BLaER1 treated with 17β-estradiol and CSF1 and Interleukin-3, amounts not matched to agents 10 nM and 100 nM (cell line): Measurements from ENCODE around the gene SMOC1.

ENCODE experiments used
- H3K27ac ChIP-seq, 11 experiments: shearing (Covaris generic); formaldehyde crosslinking; 2 replicates each; pipeline ENCODE4 v1.8.1; 2022
- H3K27me3 ChIP-seq, 11 experiments: shearing (Covaris generic); formaldehyde crosslinking; 2 replicates each; pipeline ENCODE4 v1.8.1; 2022
- H3K36me3 ChIP-seq, 11 experiments: shearing (Covaris generic); formaldehyde crosslinking; 2 replicates each; pipeline ENCODE4 v1.8.1; 2022
- H3K4me1 ChIP-seq, 10 experiments: shearing (Covaris generic); formaldehyde crosslinking; 2 replicates each; pipeline ENCODE4 v1.8.1; 2022
- H3K4me2 ChIP-seq, 11 experiments: shearing (Covaris generic); formaldehyde crosslinking; 2 replicates each; pipeline ENCODE4 v1.8.1; 2022
- H3K4me3 ChIP-seq, 10 experiments: shearing (Covaris generic); formaldehyde crosslinking; 2 replicates each; pipeline ENCODE4 v1.8.1; 2022
- H3K9ac ChIP-seq, 11 experiments: shearing (Covaris generic); formaldehyde crosslinking; 2 replicates each; pipeline ENCODE4 v1.8.1; 2022
- H3K9me3 ChIP-seq, 11 experiments: shearing (Covaris generic); formaldehyde crosslinking; replicated peaks in 1 of 11; 2 replicates each; pipeline ENCODE4 v1.8.1; 2022
- H4K20me1 ChIP-seq, 11 experiments: shearing (Covaris generic); formaldehyde crosslinking; 2 replicates each; pipeline ENCODE4 v1.8.1; 2022
- Cebpa-rat ChIP-seq, 11 experiments: shearing (Covaris generic); IDR thresholded peaks; 2 replicates each; pipeline ENCODE4 v1.8.1; 2022

The SMOC1 gene

DNA sequence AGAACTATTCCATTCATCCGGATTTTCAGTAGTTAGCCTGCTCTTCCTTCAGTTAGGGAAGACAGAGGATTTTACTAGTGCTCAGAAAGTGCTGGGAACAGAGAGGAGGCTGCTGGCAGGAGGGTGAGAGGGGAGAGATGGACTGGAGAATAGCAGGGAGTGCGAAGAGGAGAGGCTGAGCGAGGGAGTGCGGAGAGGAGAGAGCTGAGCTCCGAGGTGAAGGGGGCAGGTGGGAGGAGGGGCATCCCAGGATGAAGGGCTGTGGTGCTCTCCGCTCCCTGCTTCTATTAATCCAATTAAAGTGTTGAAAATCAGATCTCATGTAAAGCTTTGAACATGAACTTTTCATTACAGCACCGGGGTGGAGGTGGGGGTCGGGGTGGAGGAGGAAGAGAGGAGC is 20.4 kb upstream of the SMOC1 start:
- H3K9ac ChIP-seq, result no peak overlapping the region
- no peak overlapping the region for H3K27ac ChIP-seq
- no peak overlapping the region for H3K4me3 ChIP-seq
- H3K36me3 ChIP-seq, result no peaks in the 10 kb centered on the region
- peaks cover 0 to 17% (median 2%) of the 10 kb centered on the region in 11 experiments; a peak in 10 of 22 replicates for H3K9me3 ChIP-seq
- no peaks in the 10 kb centered on the region for H3K27me3 ChIP-seq
- H3K4me1 ChIP-seq, result peaks cover 0 to 7% (median 2%) of the 10 kb centered on the region in 10 experiments; a peak in 11 of 20 replicates
- H4K20me1 ChIP-seq, result no peaks in the 10 kb centered on the region
- no peak overlapping the region for H3K4me2 ChIP-seq
- TF ChIP-seq Cebpa-rat (IDR thresholded peaks at IDR 0.05), result no peak

DNA sequence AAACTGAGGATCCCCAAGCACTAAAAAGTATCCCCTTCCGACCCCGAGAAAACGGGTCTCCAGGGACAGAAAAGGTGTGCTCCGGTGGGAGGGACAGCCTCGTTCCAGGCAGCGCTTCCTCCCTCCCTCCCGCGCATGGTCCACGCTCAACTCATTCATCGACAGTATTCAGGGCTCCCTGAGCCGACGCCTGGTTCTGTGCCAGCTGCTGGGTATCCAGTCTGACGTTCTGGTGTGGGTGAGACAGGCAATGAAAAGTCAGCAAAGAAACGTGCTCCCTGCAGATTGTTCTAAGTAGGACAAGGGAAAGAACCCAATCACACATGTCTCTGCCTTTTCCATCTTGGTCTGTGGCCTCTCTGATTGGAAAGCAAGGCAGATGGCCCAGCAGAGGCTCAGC is 19.6 kb upstream of the SMOC1 start:
- Histone ChIP-seq H3K27me3 (no peaks in the 10 kb centered on the region), H3K4me2 (no peak overlapping the region), H3K4me3 (no peak overlapping the region), H3K36me3 (no peaks in the 10 kb centered on the region), H3K9ac (no peak overlapping the region), H3K9me3 (peaks cover 2 to 15% (median 6%) of the 10 kb centered on the region in 11 experiments; a peak in 20 of 22 replicates), H3K27ac (no peak overlapping the region), H4K20me1 (no peaks in the 10 kb centered on the region), H3K4me1 (no peaks in the 10 kb centered on the region; a peak in 1 of 20 replicates)
- no peak for TF ChIP-seq Cebpa-rat (IDR thresholded peaks at IDR 0.05)

DNA sequence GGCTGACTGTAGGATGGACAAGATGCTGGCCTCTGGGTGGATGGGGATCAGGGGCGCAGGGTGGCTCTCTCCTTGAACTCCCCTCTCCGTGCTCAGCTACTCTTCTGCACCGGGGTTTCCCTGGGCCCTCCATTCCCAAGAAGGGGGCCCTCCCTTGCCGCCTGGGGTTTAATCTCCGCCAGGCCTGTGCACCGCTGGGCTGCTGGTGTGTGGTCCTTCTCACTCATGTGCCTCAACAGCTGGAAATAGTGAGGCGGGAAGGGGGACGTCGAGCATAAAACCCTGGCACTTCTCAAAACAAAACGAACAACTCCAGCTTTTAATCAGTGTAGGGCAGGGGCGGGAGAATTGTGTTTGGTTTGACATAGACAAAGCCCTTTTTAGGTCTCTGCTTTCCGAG is 19.0 kb upstream of the SMOC1 start:
- Histone ChIP-seq H4K20me1 (no peaks in the 10 kb centered on the region), H3K27ac (no peak overlapping the region), H3K9ac (no peak overlapping the region), H3K36me3 (no peaks in the 10 kb centered on the region), H3K27me3 (no peaks in the 10 kb centered on the region), H3K4me1 (no peaks in the 10 kb centered on the region; a peak in 1 of 20 replicates), H3K4me3 (no peak overlapping the region), H3K9me3 (peaks cover 8 to 16% (median 12%) of the 10 kb centered on the region in 11 experiments; a peak in 21 of 22 replicates), H3K4me2 (no peak overlapping the region)
- TF ChIP-seq Cebpa-rat (IDR thresholded peaks at IDR 0.05), result no peak

DNA sequence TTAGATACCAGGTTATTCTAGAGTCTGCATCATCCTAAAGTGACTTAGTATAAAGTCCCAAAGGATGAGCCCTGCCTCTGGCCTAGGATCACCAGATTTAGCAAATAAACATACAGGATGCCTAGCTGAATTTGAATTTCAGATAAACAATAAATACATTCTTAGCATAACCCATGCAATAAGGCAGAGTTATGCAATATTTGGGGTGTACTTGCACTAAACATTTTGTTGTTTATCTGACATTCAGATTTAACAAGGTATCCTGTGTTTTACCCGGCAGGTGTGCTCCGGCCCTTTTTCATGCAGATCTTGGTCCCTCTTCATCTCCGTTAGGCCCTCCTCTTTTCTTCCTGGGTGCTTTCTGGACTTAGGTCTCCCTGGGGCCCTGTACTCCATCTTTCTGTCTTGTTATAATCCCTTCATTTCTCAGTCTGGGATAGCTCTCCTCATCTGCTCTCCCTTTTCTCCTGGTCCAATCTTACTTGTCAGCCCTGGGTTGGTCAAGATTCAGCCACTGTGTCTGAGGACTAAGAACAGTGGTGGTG is 18.1 kb upstream of the SMOC1 start:
- Histone ChIP-seq H3K4me2 (no peak overlapping the region), H4K20me1 (no peaks in the 10 kb centered on the region), H3K9me3 (peaks cover 13 to 21% (median 19%) of the 10 kb centered on the region in 11 experiments; a peak in 21 of 22 replicates), H3K4me1 (no peaks in the 10 kb centered on the region), H3K27ac (no peak overlapping the region), H3K27me3 (no peaks in the 10 kb centered on the region), H3K4me3 (no peak overlapping the region), H3K9ac (no peak overlapping the region), H3K36me3 (no peaks in the 10 kb centered on the region)
- no peak for TF ChIP-seq Cebpa-rat (IDR thresholded peaks at IDR 0.05)

DNA sequence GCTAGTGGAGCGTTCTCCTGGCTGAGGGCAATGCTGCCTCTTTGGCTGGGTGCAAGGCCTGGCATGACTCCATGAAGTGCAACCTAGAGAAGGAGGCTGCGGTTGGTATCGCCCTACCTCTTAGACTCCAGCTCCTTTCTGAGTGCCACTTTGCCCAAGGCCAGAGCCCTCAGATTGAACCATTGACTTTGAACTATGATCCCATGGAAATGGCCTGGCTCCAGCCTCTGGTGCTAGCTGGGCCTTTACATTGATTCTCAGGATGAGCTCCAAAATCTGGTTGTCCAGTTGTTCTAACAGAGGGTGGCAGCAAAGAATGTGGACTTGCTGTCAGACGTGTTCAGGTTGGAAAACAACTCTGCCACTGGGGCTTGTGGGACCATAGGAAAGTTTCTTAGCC is 16.1 kb upstream of the SMOC1 start:
- TF ChIP-seq Cebpa-rat (IDR thresholded peaks at IDR 0.05), result no peak
- no peaks in the 10 kb centered on the region for H4K20me1 ChIP-seq
- H3K4me1 ChIP-seq, result no peaks in the 10 kb centered on the region

DNA sequence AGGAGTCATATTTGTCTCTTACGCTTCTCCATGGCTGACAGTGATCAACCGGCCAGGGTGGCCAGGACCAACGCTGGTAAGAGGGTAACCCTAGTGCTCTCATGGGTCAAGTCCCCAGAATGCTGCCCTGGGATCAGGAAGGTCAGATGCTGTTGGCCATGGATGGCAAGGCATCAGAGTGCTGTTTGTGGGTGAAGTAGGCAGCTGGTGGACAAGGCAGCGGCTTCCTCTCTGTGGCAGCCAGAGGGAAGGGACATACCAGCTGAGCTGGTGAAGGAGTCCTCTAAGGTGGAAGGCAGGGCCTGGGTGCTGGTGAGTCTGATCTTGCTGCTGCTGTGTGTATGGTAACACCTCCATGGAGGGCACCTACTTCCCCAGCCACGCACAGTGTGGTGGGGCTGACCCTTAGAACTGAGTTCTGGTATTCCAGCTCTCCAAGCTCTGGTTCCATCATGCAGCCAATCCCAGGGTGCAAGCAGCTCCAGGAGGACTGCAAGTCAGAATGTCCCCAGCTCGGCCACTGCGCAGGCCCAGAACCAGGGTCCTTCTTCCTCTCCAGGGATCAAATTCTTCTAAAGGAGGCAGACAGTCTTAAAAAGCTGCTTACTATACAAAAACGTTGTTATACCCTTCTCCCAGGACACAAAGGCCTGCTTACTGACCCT is 13.4 kb upstream of the SMOC1 start:
- no peaks in the 10 kb centered on the region for H3K4me1 ChIP-seq

More for the DNA sequence above, 16.1 kb upstream of the SMOC1 start:
- Histone ChIP-seq H3K4me2 (no peak overlapping the region), H3K9me3 (peaks cover 18 to 39% (median 32%) of the 10 kb centered on the region in 11 experiments), H3K36me3 (0 out of 22 replicates have a peak, but pooled peaks cover 0 to 3% (median 0%) of the 10 kb centered on the region in 11 experiments), H3K9ac (no peak overlapping the region), H3K4me3 (no peak overlapping the region), H3K27me3 (no peaks in the 10 kb centered on the region), H3K27ac (no peak overlapping the region)

GRCh38 chr14:69868363-69868963 is 10.8 kb upstream of the SMOC1 start:
- no peak for TF ChIP-seq Cebpa-rat (IDR thresholded peaks at IDR 0.05)
- Histone ChIP-seq H3K36me3 (0 out of 22 replicates have a peak, but pooled peaks cover 0 to 4% (median 0%) of the 10 kb centered on the region in 11 experiments), H4K20me1 (no peaks in the 10 kb centered on the region), H3K9ac (no peak overlapping the region), H3K4me2 (no peak overlapping the region), H3K27me3 (no peaks in the 10 kb centered on the region), H3K9me3 (peaks cover 27 to 50% (median 41%) of the 10 kb centered on the region in 11 experiments), H3K4me3 (no peak overlapping the region), H3K4me1 (no peaks in the 10 kb centered on the region), H3K27ac (no peak overlapping the region)

More for the DNA sequence above, 13.4 kb upstream of the SMOC1 start:
- no peak for TF ChIP-seq Cebpa-rat (IDR thresholded peaks at IDR 0.05)
- no peak overlapping the region for H3K4me2 ChIP-seq
- H3K27ac ChIP-seq, result no peak overlapping the region
- H3K36me3 ChIP-seq, result 0 out of 22 replicates have a peak, but pooled peaks cover 0 to 4% (median 0%) of the 10 kb centered on the region in 11 experiments
- no peaks in the 10 kb centered on the region for H3K27me3 ChIP-seq
- H3K9ac ChIP-seq, result no peak overlapping the region
- no peak overlapping the region for H3K4me3 ChIP-seq
- H3K9me3 ChIP-seq, result peaks cover 26 to 50% (median 41%) of the 10 kb centered on the region in 11 experiments
- H4K20me1 ChIP-seq, result no peaks in the 10 kb centered on the region

- peaks cover 18 to 45% (median 26%) of the 10 kb centered on the region in 11 experiments for H3K9me3 ChIP-seq
- H3K27ac ChIP-seq, result no peak overlapping the region
- no peak overlapping the region for H3K9ac ChIP-seq
- no peaks in the 10 kb centered on the region for H4K20me1 ChIP-seq
- H3K4me3 ChIP-seq, result no peak overlapping the region
- no peak overlapping the region for H3K4me2 ChIP-seq
- H3K4me1 ChIP-seq, result no peaks in the 10 kb centered on the region
- H3K27me3 ChIP-seq, result no peaks in the 10 kb centered on the region
- H3K36me3 ChIP-seq, result 0 out of 22 replicates have a peak, but pooled peaks cover 0 to 4% (median 0%) of the 10 kb centered on the region in 11 experiments
- no peak for TF ChIP-seq Cebpa-rat (IDR thresholded peaks at IDR 0.05)
Observed at GRCh38 chr14:69870613-69871012, 8.6 kb upstream of the SMOC1 start.
